ENCODE measurements around the gene SLC30A3. TPM values are rescaled to one million over a fixed set of nuclear protein-coding genes. Genes with fewer than 3 reads are reported as not detected.

The SLC30A3 gene
- total and polyA plus RNA-seq, 12 donors, result 4.3 to 35.8 (median 10.4) TPM

DNA sequence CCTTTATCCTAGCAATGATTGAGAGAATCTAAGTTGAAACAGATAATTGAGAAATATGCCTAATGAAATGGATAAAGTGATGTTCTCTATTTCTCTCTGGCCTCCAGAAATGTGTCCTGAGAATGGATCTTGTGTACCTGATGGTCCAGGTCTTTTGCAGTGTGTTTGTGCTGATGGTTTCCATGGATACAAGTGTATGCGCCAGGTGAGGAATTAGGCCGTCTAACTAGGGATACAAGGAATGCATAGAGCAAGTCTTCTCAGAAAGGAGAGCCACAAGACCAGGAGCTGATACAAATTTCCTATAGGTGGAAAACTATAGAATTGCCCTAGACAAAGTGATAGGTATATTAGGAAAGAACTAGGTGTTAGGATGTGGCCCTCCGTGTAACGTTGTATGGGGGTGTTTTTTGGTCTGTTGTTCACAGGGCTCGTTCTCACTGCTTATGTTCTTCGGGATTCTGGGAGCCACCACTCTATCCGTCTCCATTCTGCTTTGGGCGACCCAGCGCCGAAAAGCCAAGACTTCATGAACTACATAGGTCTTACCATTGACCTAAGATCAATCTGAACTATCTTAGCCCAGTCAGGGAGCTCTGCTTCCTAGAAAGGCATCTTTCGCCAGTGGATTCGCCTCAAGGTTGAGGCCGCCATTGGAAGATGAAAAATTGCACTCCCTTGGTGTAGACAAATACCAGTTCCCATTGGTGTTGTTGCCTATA, 46.3 kb downstream of the SLC30A3 start:
- no peaks in the 10 kb centered on the region for H3K27me3 ChIP-seq
- H3K4me3 ChIP-seq, result peak overlapping the region; percentile 50 to 78 (median 64)
- H3K9me3 ChIP-seq, result no peaks in the 10 kb centered on the region
- H3K27ac ChIP-seq, result peak overlapping the region in 6 of 10 donors; percentile 61 to 83 (median 70)
- intact Hi-C loops (cut with DNase I), result loop anchor here in 2 of 10 donors (10.0 kb wide), 2 partner anchors 138 to 148 kb away; partner anchors contain the start of gene GTF3C2 (in 1 of the 2)
- H3K36me3 ChIP-seq, result peaks cover 0 to 65% (median 15%) of the 10 kb centered on the region in 9 donors
- 88 to 89% methylated on average over 13 of the region's 13 CpGs for WGBS, 2 donors
- no peak for TF ChIP-seq CTCF (IDR thresholded peaks at IDR 0.05)
- peaks cover 4 to 31% (median 26%) of the 10 kb centered on the region in 9 donors for H3K4me1 ChIP-seq
- no peak for ATAC-seq
- DNase-seq, result no peak

- intact Hi-C loops (cut with DNase I), result loop anchor here in 3 of 10 donors (5.0 to 10.0 kb wide), 3 partner anchors 140 to 150 kb away; partner anchors contain the start of gene GTF3C2 (in 2 of the 3)
These were observed 47.9 kb downstream of the SLC30A3 start for GRCh38 chr2:27214941-27215340.

DNA sequence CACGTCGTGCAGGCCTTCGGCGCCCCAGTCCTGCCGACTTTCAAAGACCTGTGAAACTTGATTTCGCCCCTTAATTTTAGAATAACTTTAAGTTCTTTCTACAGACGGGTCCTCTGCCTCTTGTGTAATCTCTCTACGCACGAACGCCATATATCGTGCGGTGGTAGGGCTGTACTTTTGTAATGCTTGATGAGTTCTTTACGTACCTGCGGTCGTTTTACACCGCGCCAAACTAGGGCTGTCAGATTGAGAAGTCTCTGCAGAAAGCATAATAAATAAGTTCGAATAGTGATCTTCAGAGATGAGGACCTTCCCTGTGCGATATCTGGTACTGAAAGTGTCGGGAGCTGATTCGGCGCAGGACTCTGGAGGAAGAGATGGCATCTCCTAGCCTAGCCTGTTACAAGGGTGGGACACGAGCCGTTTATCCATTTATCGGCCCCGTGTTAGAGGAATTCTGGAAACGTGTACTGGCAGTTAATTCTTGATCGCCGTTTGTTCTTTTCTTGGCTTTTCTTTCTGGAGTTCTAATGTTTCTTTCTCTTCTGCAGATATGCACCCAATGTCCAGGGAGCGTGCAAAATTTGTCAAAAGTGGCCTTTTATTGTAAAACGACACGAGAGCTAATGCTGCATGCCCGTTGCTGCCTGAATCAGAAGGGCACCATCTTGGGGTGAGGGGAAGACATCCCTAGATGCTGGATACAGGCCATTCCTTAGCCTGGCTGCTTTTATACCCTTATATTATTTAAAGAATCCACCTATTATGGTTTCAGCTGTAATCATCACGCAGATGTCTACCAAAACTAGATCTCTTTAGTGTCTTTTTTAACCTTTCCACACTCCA, 50.0 kb downstream of the SLC30A3 start:
- Histone ChIP-seq H3K27me3 (no peaks in the 10 kb centered on the region), H3K4me3 (peak overlapping the region; percentile 50 to 93 (median 77)), H3K9me3 (no peaks in the 10 kb centered on the region), H3K27ac (peak overlapping the region; percentile 89 to 99 (median 98)), H3K4me1 (peaks cover 7 to 33% (median 28%) of the 10 kb centered on the region in 9 donors), H3K36me3 (peaks cover 0 to 56% (median 8%) of the 10 kb centered on the region in 9 donors)
- TF ChIP-seq CTCF (IDR thresholded peaks at IDR 0.05), result no peak
- intact Hi-C loops (cut with DNase I), result loop anchor here in 3 of 10 donors (5.0 to 10.0 kb wide), 3 partner anchors 142 to 152 kb away; partner anchors contain the start of gene GTF3C2 (in 2 of the 3)
- ATAC-seq (peak in 6 of 8 donors; percentile 2 to 26 (median 14)), DNase-seq (no peak)
- 6 to 8% methylated on average over 34 of the region's 34 CpGs for WGBS, 2 donors

More at GRCh38 chr2:27214941-27215340, 47.9 kb downstream of the SLC30A3 start:
- no peaks in the 10 kb centered on the region for H3K9me3 ChIP-seq
- ATAC-seq (no peak), DNase-seq (no peak)
- no peak overlapping the region for H3K4me3 ChIP-seq
- H3K27me3 ChIP-seq, result no peaks in the 10 kb centered on the region
- no peak for TF ChIP-seq CTCF (IDR thresholded peaks at IDR 0.05)
- H3K27ac ChIP-seq, result no peak overlapping the region
- H3K4me1 ChIP-seq, result peaks cover 7 to 38% (median 34%) of the 10 kb centered on the region in 9 donors
- H3K36me3 ChIP-seq, result peaks cover 0 to 50% (median 8%) of the 10 kb centered on the region in 9 donors
- 95 to 96% methylated on average over 3 of the region's 3 CpGs for WGBS, 2 donors
